Erythroblast (primary cell): Measurements from ENCODE around the gene CA10.

Experiments used
- GATA1 ChIP-seq: IDR thresholded peaks from 2 replicates; pipeline ENCODE4 v1.6.1; 2011; ENCODE audit warnings: low read depth, mild to moderate bottlenecking, control low read depth, low read length, moderate library complexity
- POLR2A ChIP-seq: IDR thresholded peaks from 2 replicates; pipeline ENCODE4 v1.6.1; 2011; ENCODE audit warnings: mild to moderate bottlenecking, low read length

DNA sequence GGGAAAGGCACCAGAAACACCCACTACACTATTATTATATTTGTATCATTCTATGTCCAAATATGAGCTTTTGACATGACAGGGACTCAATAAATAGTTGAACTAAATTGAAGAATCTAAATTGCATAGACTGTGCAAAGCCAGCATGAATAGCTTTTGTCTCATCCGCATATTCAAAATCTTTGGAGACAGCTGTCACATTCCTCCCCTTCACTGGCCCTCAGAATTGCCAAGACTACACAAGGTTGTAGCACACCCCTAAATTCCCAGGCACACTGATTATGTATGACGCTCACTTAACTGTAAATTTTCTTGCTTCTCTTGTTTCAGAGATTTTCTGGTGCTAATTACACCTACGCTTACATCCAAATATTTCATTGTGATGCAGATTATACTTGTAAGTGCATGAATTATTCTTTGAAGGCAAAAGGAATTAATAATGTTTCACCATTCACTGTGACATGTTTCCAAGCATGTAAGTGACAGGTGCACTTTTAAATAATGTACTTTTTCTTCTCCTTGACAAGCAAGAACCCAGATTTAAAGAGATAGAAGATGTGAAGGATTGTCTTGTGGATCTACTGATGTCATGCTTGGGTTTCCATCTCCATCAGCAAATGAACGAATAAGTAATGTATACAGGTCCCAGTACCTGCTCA is 47.5 kb downstream of the CA10 start:
- TF ChIP-seq POLR2A, result no peak
- TF ChIP-seq GATA1, result no peak
